ENCODE results near the gene NTN5.
"Not testable (repeated sequence)": the region's sequence is repeated elsewhere in the genome, so short reads cannot be mapped to it uniquely, and the experiment has no call there.

Gene NTN5

GRCh38 chr19:48696353-48697010 lies 23.7 kb upstream of the NTN5 start:
- no peak for DNase-seq (ENCODE audit: low spot score)

GRCh38 chr19:48695743-48696352 lies 23.0 kb upstream of the NTN5 start, which contains the start of gene FUT2:
TSS of gene FUT2 (plus strand) at chr19:48695971. CDS start at chr19:48702957, 6,986 bp downstream.
- peak; percentile 71 for DNase-seq (ENCODE audit: low spot score)

- DNase-seq (ENCODE audit: low spot score): not testable (repeated sequence)
Measured at GRCh38 chr19:48693629-48694028, 20.8 kb upstream of the NTN5 start.

GRCh38 chr19:48689449-48689848 lies 16.6 kb upstream of the NTN5 start:
- no peak for DNase-seq (ENCODE audit: low spot score)

- DNase-seq (ENCODE audit: low spot score): no peak
Measured at GRCh38 chr19:48687776-48688175, 15.0 kb upstream of the NTN5 start.

GRCh38 chr19:48686637-48687036 lies 13.8 kb upstream of the NTN5 start:
- DNase-seq (ENCODE audit: low spot score): not testable (repeated sequence)

- no peak for DNase-seq (ENCODE audit: low spot score)
Measured at GRCh38 chr19:48686088-48686487, 13.3 kb upstream of the NTN5 start.

- DNase-seq (ENCODE audit: low spot score): peak; percentile 96
Measured at GRCh38 chr19:48685583-48685982, 12.8 kb upstream of the NTN5 start.

GRCh38 chr19:48683349-48683748 lies 10.5 kb upstream of the NTN5 start:
- DNase-seq (ENCODE audit: low spot score): no peak

GRCh38 chr19:48681127-48681470 lies 8.3 kb upstream of the NTN5 start:
- peak; percentile 99 for DNase-seq (ENCODE audit: low spot score)

GRCh38 chr19:48680436-48681126 lies 7.8 kb upstream of the NTN5 start:
- peak; percentile 48 for DNase-seq (ENCODE audit: low spot score)

- not testable (repeated sequence) for DNase-seq (ENCODE audit: low spot score)
Measured at GRCh38 chr19:48680006-48680405, 7.2 kb upstream of the NTN5 start.

GRCh38 chr19:48678201-48678600 lies 5.4 kb upstream of the NTN5 start:
- no peak for DNase-seq (ENCODE audit: low spot score)

- DNase-seq (ENCODE audit: low spot score): peak; percentile 79
Measured at GRCh38 chr19:48676887-48677286, 4.1 kb upstream of the NTN5 start.

GRCh38 chr19:48676487-48676886 lies 3.7 kb upstream of the NTN5 start:
- no peak for DNase-seq (ENCODE audit: low spot score)

GRCh38 chr19:48674921-48675824 lies 2.4 kb upstream of the NTN5 start:
- peak; percentile 83 for DNase-seq (ENCODE audit: low spot score)

- no peak for DNase-seq (ENCODE audit: low spot score)
Measured at GRCh38 chr19:48674216-48674809, 1.5 kb upstream of the NTN5 start.

GRCh38 chr19:48673436-48674100 lies 751 bp upstream of the NTN5 start:
- DNase-seq (ENCODE audit: low spot score): no peak

- DNase-seq (ENCODE audit: low spot score): no peak
Measured at GRCh38 chr19:48671446-48671995, 1.3 kb downstream of the NTN5 start.

- DNase-seq (ENCODE audit: low spot score): no peak
Measured at GRCh38 chr19:48670699-48671445, 1.9 kb downstream of the NTN5 start.
